Hematopoietic multipotent progenitor cell treated with erythropoietin and hydrocortisone succinate and interleukin-3 and kit ligand, for 15 days (in vitro differentiated cells): ENCODE data around the gene GLRX.
"Not testable (repeated sequence)": the region's sequence is repeated elsewhere in the genome, so short reads cannot be mapped to it uniquely, and the experiment has no call there.

ENCODE experiments used
- DNase-seq: peaks from one replicate; pipeline ENCODE4 v3.0.0-alpha.2; 2015; ENCODE audit warnings: low spot score

GLRX gene, protein sequence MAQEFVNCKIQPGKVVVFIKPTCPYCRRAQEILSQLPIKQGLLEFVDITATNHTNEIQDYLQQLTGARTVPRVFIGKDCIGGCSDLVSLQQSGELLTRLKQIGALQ

DNA sequence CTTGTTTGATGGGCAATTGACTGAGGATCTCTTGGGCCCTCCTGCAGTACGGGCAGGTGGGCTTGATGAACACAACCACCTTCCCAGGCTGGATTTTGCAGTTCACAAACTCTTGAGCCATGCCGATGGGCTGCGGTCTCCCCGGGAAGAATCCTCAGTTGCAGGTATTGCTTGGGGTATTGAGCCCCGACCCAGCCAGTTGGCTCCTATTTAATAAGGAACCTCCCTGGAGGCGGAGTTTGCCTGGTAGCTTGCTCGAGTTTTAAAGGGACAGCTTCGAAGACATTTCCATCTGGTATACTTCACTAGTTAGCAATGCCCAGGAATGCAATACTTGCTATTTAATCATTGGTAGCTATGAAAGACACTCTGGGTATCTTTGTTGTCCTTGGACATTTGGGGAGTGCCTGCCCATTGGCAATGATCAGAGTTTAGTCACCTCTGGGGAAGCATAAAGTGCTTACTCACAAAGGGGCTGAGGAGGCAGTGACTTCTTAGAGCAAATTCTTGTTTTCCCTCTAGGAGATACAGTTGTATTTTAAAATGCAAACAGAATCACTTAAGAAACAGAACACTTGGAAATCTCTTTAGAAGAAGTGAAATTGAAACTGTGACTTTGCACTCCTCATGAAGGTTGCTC, at the start of gene GLRX:
GLRX (minus strand) TSS at position 185 of the 640 bp plus-strand sequence; CDS start at position 121, 64 bp downstream.
- peak; percentile 71 for DNase-seq

DNA sequence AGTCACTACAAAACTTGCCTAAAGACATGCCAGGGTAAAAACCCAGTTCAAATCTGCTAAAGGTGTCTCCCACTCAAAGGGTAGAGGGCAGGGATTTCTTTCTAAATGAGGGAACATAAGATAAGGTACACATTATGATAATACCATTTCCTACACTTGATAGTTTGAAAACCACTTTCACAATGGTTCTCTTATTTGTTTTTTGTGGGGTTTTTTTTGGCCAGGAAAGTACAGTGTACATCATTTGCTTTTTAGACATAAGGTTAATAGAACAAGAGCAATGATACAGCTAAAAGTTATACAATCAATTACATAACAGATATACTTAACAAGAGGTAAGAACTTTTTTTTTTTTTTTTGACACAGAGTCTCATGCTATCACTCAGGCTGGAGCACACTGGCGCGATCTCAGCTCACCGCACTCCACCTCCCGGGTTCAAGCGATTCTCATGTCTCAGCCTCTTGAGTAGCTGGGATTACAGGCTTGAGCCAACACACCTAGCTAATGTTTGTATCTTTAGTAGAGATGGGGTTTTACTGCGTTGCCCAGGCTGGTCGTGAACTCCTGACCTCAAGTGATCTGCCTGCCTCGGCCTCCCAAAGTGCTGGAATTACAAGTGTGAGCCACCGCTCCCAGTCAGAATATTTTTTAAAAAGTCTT, 48.8 kb upstream of the GLRX start:
- no peak for DNase-seq

DNA sequence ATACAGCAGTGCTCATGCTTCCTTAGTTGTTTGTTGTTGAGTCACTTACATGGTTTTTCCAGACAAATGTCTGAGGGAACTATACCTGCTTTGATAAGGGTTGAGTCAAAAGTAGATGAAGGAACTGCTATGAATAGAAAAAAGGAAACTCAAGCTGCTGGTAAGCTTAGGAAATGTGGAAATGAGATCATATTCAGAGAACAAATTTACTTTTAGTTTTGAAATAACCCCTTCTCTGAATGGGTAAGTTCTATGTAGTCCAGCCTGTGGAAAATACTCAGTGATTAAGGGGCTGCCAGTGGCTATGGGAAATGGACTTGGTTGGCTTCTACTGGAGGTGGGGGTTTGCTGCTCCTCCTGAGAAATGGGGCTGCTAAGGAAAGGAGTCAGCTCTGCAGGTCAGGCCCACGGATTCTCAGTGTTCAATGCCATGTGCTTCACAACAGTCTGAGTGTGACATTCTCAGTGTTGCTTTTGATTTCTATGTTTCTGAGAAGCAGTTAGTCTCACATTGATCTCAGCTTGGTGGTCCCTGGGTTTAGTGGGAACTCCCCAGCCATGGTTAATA, 47.7 kb upstream of the GLRX start:
- no peak for DNase-seq

DNA sequence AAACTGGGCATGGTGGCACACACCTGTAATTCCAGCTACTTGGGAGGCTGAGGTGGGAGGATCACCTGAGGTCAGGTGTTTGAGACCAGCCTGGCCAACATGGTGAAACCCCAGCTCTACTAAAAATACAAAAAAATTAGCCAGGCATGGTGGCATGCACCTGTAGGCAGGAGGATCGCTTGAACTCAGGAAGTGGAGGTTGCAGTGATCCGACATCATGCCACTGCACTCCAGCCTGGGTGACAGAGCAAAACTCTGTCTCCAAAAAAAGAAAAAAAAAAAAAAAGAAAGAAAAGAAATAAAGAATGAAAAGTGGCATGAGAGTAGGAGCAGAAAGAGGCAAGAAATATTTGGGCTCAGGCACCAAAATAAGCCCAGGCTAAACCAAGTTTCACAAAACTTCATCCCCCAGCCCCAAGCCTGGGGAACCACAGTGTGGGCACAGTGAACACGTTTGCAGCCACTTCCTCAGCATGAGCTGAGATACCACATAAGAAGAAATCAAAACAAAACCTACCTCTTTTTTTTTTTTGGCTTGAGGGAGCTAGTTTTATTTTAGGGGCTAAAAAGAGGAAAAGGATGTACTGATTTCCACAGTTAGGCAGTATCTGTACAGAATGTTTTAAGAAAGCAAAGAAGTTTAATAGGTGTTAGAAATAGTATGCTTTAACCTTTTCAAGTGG, 46.8 kb upstream of the GLRX start:
- DNase-seq, result not testable (repeated sequence)

DNA sequence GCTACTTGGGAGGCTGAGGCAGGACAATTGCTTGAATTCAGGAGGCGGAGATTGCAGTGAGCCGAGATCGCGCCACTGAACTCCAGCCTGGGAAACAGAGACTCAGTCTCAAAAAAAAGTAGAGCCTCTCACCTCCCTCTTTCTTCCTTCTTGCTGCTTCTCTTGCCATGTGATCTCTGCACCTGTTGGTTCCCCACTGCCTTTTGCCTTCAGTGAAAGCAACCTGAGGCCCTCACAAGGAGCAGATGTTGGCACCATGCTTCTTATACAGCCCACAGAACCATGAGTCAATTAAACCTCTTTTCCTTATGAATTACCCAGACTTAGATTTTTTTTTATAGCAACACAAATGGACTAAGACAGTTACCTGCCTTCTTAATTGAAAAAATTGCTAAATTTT, 45.6 kb upstream of the GLRX start:
- DNase-seq, result no peak

DNA sequence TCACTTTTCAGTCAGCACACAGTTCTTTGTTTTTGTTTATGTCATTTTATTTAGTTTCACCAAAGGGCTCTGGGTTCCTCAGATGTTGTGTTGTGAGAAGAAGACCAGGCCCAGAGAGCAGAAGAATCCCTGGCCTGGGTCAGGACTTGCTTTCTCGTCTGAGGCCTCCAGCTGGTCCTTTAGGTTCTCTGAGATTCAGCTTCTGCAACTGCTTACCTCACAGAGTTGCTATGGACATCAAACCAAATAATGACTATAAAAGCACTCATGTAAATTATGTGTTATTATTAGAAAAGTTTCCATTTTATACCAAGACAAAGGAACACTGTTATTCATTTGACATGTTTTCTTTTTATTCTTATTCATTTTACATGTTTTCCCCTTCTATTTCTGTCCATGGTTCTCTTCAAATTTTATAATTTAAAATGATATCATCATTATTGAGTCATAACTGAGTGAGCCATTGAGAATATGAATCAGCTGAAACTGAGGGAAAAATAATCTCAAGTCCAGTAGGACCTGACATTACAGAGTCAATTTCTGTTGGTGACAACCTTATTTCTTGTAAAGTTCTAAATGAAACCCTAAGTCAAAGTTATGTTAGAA, 44.0 kb upstream of the GLRX start:
- DNase-seq, result no peak

DNA sequence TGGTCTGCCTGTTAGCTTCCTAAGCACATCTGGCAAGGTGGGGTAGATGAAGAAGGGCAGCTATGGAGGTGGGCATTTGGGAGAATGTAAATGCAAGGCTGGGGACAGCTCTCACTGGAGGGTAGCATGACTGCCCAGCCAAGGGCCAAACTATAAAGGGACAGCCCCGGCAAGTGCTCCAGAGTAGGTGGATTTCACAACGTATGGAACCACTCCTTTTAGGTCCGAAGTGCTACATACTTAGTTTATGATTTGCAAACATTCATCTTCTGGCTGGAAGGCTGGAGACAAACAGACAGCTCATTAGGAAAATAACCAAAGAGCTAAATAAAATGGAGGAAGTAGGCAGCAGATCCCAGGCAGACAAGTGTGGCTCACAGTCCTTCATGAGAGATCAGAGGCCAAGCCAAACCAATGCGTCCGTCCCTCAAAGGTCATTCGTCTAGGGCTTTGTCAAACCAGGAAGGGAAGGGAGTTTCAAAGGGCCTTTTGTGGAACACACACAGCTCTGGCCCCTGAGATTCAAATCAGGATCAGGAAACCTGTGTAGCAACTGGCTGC, 42.5 kb upstream of the GLRX start:
- no peak for DNase-seq

DNA sequence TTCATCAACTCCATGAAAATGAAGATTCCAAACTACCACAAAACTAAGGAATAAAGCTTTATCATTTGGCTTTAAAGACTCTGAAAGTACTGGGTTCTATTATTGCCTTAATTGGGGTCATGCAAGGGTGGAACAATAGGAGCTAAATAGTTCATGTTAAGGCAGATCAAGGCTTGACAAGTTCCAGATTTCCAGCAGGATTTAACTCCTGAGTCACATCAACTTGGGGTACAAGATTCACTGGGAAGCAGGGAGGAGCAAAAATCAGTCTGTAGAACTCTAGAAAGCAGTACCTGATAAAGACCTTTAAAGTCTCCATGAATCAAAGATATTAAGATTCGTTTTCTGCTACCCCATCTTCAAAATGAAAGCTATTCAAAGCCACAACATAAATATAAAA, 41.9 kb upstream of the GLRX start:
- no peak for DNase-seq

DNA sequence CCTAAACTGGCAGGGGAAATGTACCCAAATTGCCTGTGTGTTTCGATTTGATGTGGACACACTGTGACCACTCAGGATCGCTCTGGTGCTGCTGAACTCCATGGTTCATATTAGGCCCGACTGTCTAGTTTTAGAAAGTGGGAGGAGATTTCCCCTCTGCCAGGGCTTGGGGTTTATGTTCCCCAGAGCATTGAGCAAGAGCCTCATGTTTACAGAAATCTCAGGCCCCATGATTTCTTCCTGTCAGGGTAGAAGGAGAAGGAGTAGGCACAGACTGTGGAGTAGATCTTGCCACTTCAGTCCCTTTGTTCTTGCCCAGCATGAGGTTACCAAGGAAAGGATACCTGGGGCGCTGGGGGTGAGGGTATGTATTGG, 40.8 kb upstream of the GLRX start:
- no peak for DNase-seq

DNA sequence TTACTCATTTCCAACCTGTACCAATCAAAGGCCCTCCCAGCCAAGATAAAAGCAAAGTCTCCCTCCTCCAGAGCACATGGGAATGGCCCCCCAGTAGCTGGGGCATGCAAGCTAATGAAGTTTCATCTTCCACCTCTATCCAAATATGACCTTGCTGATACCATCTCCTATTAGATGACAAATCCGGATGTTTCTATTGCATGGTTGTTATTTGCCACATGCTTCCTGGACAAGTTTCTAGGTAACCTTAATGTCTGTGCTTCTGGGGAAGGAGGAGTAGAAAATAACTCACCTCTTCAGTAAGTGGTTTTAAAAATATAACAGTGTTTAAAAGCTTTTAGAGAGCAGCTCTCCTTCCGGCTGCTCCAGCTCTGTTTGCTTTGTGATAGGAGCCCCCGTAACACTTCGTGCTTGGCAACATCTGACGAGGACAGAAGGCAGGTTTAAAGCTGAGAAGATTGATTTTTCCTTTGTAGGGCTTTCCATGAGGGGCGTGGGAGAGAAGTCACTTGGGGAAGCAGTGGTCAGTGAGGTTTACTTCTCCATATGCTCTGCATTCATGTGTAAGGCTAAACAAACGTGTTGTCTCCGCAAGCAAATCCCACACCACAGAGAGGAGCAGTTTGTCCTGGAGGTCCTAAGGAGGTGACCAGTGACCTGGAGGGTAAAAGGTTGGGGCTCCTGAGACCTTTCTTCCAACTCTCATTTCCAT, 40.3 kb upstream of the GLRX start:
- DNase-seq, result no peak

DNA sequence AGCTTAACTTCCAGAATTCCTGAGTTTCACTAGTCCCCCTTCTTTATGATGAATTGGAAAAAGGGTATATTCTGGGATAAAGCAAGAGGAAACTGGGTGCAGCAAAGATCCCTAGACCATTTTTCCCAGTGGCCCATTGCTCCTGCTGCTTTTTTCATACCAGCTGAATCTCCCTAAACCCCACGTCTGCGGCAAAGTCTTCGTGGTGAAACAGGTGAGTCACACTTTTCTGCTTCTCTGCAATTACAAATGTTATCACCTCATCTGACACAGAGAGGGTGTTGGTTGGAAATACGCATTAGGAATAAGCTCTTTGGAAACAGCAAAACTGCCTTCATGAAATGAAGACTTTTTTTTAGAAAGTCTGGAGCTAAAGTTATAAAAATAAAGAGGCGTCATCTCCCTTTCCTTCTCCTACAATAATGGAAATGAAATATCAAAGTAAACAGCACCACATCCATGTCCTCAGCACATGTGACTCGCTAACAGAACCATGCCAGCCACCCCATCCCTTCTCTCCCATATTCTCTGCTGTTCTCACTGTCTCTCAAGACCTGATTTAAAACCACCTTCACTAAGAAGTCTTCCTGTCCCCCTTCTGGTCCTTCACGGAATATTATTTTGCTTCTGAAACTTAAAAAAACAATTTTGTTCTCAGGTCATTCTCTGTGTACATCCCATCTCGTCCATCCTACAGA, 39.5 kb upstream of the GLRX start:
- DNase-seq, result no peak

DNA sequence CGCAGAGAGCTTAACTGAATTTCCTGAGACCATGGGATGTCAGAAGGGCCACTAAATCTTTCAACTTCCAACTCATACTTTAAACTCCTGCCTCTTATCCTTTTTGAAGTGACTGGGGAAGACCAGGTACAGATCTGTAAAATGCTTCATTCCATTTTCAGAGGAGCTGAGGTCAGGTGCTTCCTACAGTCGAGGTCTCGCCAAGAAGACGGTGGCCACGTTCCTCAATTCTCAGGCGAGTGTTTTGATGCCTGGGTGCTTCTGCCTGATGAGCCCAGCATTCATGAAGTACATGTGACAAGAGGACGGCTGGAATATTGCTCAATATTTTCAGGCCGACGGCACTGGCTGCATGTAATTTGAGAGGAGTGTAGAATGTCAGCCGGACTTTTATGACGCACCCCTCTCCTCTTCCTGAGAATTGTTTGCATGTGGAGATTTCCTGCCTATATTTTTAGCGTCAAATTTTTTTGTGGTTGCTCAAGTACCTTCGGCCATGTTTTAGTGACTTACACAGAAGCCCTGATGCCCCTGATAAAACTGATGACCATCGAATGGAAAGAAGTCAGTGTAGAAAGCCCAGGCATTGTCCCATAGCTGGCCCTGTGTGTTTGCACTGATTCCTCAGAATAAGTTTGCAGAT, 38.8 kb upstream of the GLRX start:
- no peak for DNase-seq

DNA sequence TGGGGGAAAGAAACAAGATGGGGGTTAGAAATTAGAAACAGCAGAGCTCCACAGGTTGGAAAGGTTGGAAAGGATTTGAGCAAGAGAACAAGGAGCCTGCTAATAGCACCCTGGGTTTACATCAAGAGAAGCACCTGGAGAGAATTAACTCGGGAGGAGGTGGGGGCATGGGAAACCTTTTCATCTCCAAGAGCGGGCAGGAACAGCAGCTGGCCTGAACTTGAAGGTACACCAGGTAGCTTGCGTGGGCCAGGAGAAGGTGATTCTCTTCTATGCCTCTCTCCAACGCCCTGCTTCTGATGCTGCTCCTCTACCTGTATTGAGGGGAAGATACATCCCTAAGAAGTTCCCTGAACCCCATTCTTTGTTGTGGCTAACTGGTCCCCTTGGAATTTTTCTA, 37.1 kb upstream of the GLRX start:
- DNase-seq, result no peak

DNA sequence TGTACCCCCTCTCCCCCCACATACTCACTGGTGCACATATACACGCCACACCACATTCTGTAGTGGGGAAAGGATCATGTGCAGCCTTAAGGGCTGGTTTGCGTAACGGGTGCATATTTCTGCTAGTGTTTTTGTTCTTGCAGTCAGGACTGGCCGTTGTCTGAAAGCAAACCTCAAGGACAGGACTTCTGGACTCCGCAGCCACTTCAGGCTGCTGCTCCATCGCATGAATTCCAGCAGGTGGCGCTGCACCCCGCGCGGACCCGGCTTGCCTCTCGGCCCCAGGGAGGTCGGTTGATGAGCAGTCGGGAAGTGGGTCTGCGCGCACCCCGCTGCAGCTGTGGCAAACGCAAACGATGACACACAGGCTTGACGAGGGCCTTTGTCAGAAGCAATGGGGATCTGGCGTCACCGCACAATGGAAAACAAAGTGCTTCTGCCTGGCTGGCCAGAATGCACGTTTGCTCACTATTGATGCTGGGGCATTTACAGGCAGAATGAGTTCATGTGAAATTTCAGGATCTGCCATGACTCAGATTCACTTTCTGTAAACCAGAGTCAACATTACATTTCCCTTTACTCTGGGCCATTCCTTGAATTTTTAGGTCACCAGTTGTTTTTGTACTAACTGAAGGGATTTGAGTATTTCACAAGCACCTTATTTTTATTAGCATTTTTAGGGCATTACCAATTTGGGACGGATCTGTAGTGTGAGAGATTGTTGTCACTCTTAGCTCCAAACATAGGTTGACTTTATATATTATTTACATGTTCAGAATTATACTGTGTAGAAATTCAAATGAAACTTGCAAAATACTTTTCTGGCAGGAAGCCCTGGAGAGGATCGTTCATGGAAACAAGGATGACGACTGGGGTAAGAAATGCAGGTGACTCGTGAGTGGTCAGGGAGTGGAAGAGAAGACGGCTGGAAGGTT, 36.4 kb upstream of the GLRX start:
- peak; percentile 81 for DNase-seq

DNA sequence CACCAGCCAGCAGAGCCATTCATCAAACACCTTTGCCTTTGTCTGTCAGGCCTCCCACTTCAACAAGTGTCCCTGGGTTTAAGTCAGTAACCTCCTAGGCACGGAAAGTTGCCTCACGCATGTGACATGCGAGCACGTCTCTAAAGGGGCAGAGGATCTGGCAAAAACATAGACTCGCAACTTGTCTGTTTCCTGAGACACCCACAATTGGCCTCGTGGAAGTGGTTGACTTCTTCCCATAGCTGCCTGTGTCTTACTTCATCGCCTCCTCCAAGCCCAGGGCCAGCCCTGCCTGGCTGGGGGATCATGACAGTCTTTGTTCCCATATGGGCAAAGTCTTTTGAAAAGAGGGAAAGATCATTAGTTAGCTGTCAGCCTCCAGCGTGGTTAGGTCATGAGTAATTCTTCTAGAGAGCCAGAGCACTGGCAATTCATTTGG, 35.5 kb upstream of the GLRX start:
- no peak for DNase-seq

DNA sequence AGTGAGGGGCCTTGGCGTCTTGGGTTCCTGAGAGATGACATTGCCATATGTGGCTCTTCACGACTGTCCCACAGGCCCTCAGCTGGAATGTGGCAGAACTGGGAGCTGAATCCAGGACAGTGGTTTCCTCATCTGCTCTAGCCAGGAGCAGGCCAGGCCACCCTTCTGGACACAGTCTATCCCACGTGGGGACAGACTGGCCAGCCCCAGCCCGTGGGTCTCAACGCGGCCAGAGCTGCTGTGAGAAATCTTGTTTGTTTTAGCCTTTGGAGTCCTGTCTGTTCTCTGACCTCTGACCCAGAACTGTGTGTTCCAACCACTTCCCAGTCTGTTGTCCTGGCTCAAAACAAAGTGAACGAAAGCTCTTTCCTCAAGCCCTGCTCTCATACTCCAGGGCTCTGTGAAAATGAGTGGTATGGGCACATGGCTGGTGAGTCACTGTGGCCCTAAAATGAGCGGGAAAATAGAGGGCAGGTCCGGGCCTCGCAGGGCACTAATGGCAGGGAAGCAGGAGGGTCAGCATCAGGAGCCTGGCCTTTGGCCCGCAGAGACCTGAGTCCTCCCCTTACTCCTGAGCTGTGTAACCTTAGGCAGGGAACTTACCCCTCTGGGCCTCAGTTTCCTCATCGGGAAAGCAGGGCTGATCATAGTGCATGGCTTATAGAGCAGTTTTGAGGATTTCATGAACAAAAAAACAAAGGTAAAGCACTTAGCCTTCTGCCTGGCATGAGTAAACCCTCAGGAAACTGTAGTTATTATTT, 34.8 kb upstream of the GLRX start:
- DNase-seq, result no peak

DNA sequence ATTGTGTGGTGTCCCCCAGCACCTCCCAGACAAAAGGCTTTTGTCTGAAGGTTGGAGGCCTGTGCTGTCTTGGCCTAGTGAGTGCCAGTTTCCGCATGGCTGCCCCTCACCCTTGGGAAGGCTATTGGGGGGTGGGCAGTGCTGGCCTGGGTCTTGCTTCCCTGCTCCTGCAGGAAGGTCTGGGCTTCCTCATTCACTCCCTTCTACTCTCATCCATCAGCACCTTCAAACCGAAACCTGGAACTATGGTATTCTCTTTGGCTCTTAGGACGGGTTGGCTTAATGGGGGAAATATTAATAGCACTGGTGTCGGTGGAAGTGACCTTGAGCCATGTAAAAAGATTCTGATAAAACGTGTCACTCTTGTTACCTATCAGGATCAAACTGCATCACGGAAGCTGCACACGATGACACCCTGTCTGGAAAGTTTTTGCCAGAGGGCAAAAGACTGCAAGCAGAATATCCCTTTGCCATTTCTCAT, 34.0 kb upstream of the GLRX start:
- no peak for DNase-seq

DNA sequence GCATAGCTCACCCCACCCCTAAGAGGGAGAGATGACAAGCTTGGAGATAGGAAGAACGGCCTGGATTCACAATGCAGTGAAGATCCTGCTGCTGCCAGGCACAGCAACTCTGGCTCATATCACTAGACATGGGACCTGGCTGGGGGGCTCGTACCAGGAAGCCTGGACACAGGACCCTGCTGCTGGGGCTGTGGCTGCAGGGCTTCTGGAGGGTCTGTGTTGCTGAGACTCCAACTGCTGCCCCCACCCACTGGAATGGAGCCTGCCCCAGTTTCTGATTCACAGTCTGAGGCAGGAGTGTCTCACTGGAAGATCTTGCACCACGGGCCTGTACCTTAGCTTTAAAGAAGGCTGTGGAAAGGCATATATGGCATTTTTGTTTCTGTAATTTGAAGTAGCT, 31.0 kb upstream of the GLRX start:
- no peak for DNase-seq
